GM12864 (cell line): ENCODE data around the gene COX18.

Experiments
- DNase-seq: peaks from one replicate; pipeline ENCODE4 v3.0.0-alpha.2; 2011; ENCODE audit warnings: low read depth
- H3K4me3 ChIP-seq: 2 replicates; pipeline ENCODE4 v1.5.1; 2011; ENCODE audit warnings: mild to moderate bottlenecking, low read depth, low read length, control low read depth
- CTCF ChIP-seq: IDR thresholded peaks from 2 replicates; pipeline ENCODE4 v1.5.1; 2011; ENCODE audit warnings: low read depth, mild to moderate bottlenecking, moderate library complexity, low read length, control low read depth, inconsistent platforms; ENCODE audit errors: missing control alignments

The COX18 gene

GRCh38 chr4:73098016-73098415 is 28.5 kb upstream of the COX18 start:
- TF ChIP-seq CTCF, result no peak

DNA sequence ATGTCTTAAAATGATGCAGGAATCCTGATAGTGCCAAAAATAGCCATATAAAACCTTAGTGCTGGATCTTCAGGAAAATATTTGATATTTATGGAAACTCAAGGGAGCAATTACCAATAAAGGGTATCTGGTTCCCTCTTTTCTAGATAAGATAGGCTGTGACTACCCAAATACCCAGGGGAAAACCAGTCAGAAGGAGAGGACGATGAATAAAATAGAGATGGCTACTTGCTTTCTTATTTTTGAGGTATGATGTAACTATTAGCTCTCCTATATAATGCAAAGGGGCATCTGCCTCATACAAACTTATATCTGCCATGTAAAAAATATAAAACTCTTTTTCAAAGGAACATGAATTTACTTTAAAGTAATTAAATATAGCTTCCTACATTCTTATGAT is 23.4 kb upstream of the COX18 start:
- DNase-seq, result no peak
- no peak overlapping the region for H3K4me3 ChIP-seq
- TF ChIP-seq CTCF, result no peak

More at GRCh38 chr4:73098016-73098415, 28.5 kb upstream of the COX18 start:
- no peak for DNase-seq
- no peak overlapping the region for H3K4me3 ChIP-seq

DNA sequence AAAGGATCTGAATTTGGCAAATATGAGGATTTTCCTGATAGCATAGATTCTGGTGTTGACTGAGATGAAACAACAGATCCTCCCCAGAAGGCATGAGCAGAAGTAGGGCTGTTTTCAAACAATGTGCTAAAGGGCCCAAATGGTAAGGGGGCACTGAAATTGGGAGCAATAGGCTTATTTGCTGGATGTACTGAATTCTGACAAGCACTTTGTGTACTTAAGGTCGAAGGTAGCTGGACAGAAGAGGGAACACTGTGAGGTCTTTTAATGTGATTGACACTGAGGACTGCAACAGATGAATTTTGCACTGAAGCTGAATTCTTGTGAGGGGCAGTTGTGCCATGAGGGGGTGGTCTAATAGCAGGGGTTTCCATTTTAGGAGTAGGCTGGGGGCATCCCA is 21.2 kb upstream of the COX18 start:
- H3K4me3 ChIP-seq, result no peak overlapping the region
- no peak for TF ChIP-seq CTCF
- no peak for DNase-seq

DNA sequence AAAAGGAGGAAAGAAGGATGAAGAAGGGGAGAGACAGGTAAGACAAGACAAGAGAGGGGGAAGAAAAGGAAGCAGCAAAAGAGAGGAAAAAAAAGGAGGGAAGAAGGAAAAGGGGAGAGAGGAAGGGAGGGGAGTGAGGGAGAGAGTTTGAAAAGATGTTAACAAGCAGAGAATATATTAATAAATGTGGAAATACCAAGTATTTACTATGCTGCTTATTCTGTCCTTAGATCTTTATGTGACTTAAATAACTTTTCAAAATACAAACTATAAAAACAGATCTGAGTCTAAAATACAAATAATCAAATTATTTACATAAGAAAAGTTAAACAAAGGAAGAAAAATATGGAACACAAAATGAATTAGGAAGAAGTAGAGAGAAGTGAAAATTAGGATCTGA is 18.4 kb upstream of the COX18 start:
- no peak overlapping the region for H3K4me3 ChIP-seq
- DNase-seq, result no peak
- no peak for TF ChIP-seq CTCF

- DNase-seq, result no peak
- H3K4me3 ChIP-seq, result no peak overlapping the region
- no peak for TF ChIP-seq CTCF
Measured at GRCh38 chr4:73086095-73086868, 16.8 kb upstream of the COX18 start.

GRCh38 chr4:73080789-73081188 is 11.3 kb upstream of the COX18 start:
- H3K4me3 ChIP-seq, result no peak overlapping the region
- DNase-seq, result no peak
- TF ChIP-seq CTCF, result no peak

DNA sequence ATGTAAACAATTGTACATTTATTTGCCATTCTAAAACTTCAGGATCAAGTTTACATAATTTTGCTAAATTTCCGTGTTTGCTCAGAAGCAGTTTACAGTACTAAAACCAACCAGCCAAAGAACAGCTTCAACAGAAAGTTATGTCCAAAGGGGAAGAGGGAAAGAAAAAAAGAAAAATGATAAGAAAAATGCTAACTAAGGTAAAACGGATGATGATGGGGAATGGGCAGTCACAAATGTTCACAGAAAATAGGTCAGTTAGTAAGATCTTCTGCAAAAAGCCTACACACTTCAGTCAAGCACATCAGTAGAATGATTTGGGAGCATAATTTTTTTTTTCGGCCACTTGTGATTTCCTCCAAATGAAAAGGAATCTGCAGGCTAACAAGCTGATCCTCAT is 6.3 kb upstream of the COX18 start:
- no peak for TF ChIP-seq CTCF
- no peak for DNase-seq
- H3K4me3 ChIP-seq, result no peak overlapping the region
